Stimulated activated CD4-positive, alpha-beta T cell treated with anti-CD3 and anti-CD28 coated beads, Interleukin-1b, Interleukin-23, amount 100 ng/mL, for 4 hours (primary cell): ENCODE measurements around the gene FH.
A peak's percentile ranks its signal among the peaks of the same experiment; 100 is the strongest.

ENCODE experiments used
- DNase-seq, 2 donors: peaks; one replicate each; pipeline ENCODE4 v3.0.0-alpha.2; 2020; ENCODE audit warnings: low read depth in 2 of 2

Gene FH

GRCh38 chr1:241519308-241520079, at the start of gene FH:
Gene FH, minus strand, starts transcription at chr1:241519755. Its CDS starts 33 bp downstream, at chr1:241519722.
- DNase-seq, result peak; percentile 85 to 89

DNA sequence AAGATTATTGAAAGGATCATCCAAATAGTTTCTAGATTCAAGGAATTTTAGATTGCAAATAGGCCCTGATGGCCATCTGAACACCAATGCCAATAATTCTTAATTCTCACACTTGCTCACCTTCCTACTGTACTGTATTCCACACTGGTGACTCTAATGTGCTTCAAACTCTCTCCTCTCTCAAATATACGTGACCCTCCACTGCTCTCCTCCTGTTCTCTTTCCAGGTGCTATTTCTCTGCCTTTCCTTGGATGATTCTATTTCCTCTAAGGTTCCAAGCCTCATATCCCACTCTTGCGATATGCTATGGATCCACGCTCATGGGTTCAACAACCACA, 41.3 kb upstream of the FH start:
- DNase-seq, result no peak

- no peak for DNase-seq
These were observed 40.7 kb upstream of the FH start for GRCh38 chr1:241560146-241560848.

- no peak for DNase-seq
These were observed 38.1 kb upstream of the FH start for GRCh38 chr1:241557551-241558193.

DNA sequence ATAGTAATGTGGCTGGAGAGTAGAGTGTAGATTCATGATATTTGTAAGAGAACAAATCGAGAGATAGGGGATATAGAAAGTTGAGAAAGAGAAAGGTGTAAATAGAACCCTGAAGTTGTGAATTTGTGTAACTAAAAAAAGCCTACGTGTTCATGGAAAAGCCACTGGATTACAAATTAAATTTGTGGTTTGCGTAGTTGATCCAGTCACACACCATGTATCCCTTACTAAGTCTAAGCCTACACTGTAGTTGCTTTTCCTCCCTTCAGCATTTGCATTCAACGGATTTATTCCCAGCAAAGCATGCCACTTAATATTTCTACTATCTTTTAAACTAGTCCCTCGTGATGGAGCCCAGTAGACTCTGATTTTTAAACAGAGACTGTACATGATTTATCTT, 37.5 kb upstream of the FH start:
- no peak for DNase-seq

DNA sequence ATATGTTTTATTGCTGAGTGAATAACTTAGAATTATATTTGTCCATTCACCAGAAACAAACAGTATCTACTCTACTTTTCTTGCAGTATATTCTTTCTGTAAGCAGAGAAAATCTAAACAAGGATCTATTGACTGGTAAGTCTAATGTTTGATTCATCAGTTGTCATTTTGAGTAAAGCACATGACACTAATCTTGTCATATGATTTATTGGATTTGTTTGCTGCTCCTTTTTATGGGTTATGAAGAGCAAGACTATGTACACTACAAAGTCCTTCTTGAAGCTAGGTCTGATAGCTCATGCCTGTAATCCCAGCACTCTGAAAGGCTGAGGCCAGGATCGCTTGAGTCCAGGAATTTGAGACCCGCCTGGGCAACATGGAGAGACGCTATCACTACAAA, 36.0 kb upstream of the FH start:
- DNase-seq, result no peak

GRCh38 chr1:241553886-241554592, 34.5 kb upstream of the FH start:
- DNase-seq, result no peak

- DNase-seq, result peak; percentile 23 to 29
These were observed 32.4 kb upstream of the FH start for GRCh38 chr1:241551759-241552638.

DNA sequence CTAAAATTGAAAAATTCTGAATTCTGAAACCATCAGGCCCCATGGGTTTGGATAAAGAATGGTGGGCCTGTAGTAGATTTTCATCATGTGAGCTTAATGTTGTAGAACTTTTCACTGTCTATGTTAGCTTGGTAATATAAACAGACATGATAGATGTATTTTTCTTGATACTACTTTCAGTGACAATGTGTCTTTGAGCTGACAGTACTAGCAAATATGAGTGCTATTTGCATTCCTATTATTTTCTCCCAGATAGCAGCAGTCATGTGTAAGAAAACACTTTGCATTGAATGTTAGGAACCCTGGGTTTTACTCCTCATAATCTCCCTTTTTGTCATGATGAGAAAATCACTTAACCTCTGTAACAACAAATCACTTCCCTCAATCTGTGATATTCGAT, 30.8 kb upstream of the FH start:
- DNase-seq, result no peak

- no peak for DNase-seq
These were observed 28.5 kb upstream of the FH start for GRCh38 chr1:241548008-241548407.

DNA sequence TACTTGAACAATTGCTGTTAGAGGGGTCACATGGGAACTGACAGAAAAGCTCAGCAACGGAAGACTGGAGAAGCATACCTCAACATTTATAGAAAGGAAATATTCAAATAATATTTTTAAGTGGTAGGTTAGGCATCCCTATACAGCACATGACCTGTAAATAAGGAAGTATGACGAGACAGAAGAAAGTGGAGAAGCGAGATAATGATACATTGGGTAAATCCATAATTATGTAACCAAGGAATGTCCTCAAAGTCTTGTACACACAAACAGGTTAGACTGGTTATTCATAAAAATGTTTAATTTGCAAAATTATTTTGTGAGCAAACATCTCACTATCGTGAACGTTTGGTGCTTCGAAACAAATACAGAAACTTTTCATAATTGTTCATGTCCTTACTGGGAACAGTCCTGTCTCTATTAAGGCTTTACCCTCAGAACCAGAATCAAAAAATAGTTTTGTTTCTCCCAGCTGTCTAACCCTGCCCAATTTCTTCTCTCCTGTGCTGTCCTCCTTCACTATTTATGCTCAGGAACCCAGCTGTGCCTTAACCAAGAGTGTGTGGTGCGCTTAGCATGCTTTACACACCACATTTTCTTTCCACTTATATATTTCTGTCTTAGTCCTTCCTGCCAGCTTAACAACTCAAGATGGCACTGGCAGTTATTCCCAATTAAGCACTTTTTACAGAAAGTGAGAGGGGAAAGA, 22.8 kb upstream of the FH start:
- no peak for DNase-seq

GRCh38 chr1:241536969-241537368, 17.4 kb upstream of the FH start:
- no peak for DNase-seq

GRCh38 chr1:241536304-241536703, 16.7 kb upstream of the FH start:
- no peak for DNase-seq

GRCh38 chr1:241533326-241534115, 14.0 kb upstream of the FH start:
- DNase-seq, result no peak

GRCh38 chr1:241532864-241533263, 13.3 kb upstream of the FH start:
- no peak for DNase-seq

- no peak for DNase-seq
These were observed 12.6 kb upstream of the FH start, which contains the start of gene KMO for GRCh38 chr1:241532162-241532531. Gene KMO, plus strand, starts transcription at chr1:241532378. Its CDS starts 67 bp downstream, at chr1:241532445.

DNA sequence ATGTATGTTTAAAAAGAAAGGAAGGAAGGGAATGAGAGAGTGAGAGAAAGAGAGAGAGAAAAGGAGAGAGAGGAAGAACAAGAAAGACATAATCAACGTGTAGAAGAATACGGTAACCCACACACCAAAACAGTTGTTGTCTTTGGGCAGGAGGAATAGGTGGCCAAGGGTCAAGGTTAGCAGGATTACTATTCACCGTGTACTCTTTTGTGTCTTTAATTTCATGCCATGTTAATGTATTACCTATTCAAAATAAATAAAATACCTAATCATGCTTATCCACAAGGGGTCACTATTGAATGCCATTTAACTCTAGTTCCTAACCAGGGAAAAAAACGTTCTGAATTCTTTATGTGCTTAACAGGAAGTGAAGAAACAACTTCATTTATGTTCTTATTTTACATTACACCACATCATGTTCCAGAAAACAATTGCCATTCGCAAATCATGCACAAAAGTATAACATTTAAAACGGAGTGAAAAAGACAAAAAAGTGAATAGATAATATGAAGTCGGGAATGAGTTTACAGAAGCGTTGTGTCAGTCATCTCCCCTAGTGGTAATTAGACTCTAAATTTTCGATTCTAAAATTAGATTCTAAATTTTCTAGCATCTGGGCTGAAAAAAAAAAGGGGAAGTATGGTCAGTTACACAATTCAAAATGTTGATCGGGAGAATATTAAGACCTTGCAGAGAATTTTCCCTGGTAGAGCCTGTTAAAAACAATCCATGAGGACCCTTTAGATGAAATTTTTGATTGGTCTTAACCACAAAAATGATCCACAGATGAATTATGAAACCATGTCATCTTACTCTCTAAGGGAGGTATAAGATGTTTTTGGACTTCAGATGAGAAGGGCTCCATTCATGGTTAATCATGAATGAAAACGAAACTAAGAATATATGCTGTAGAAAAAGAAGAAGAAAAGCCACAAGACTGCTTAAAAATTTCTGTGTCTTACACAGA, 11.9 kb upstream of the FH start:
- DNase-seq, result no peak

DNA sequence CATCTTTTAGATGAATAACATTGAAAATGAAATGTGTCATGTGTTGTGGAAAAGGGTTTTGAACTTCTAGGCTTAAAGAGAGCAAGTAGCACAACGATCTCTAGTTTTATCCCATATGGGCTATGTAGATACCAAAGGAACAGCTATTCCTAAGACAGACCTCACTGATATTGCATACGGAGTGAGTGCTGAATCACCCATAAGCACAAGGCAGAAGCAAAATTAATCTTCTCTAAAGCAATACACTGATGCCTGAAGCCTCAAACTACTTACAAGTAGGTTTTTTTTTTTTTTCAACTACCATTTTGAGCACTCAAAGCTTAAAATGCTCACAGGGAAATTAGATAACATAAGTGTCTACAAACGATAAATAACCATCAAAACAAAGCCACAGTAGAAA, 7.6 kb upstream of the FH start:
- DNase-seq, result no peak

- DNase-seq, result no peak
These were observed 5.5 kb upstream of the FH start for GRCh38 chr1:241525026-241525425.
